HG02885 (cell line): ENCODE results near the gene NUDT1.
"Not testable (repeated sequence)": the region's sequence is repeated elsewhere in the genome, so short reads cannot be mapped to it uniquely, and the experiment has no call there.

Experiments used
- ATAC-seq: cut with Tn5 transposase; IDR thresholded peaks from one replicate; pipeline ENCODE4 v1.9.1; 2021; ENCODE audit warnings: mild to moderate bottlenecking; ENCODE audit not compliant: unreplicated experiment, poor library complexity

The NUDT1 gene

GRCh38 chr7:2261611-2262010 is 19.6 kb downstream of the NUDT1 start:
- no peak for ATAC-seq

GRCh38 chr7:2263176-2263575 is 21.1 kb downstream of the NUDT1 start:
- no peak for ATAC-seq

GRCh38 chr7:2264158-2264557 is 22.1 kb downstream of the NUDT1 start:
- ATAC-seq = no peak

GRCh38 chr7:2266911-2267310 is 24.9 kb downstream of the NUDT1 start:
- ATAC-seq = no peak

- not testable (repeated sequence) for ATAC-seq
These were observed 27.3 kb downstream of the NUDT1 start for GRCh38 chr7:2269089-2269990.

- ATAC-seq = no peak
These were observed 28.0 kb downstream of the NUDT1 start for GRCh38 chr7:2269991-2270460.

- no peak for ATAC-seq
These were observed 28.5 kb downstream of the NUDT1 start for GRCh38 chr7:2270495-2270894.

GRCh38 chr7:2271273-2272026 is 29.4 kb downstream of the NUDT1 start:
- ATAC-seq = no peak

GRCh38 chr7:2272031-2272430 is 30.0 kb downstream of the NUDT1 start:
- no peak for ATAC-seq

GRCh38 chr7:2273866-2274265 is 31.8 kb downstream of the NUDT1 start:
- no peak for ATAC-seq

GRCh38 chr7:2274666-2275065 is 32.6 kb downstream of the NUDT1 start:
- no peak for ATAC-seq

GRCh38 chr7:2275101-2275500 is 33.1 kb downstream of the NUDT1 start:
- no peak for ATAC-seq

- no peak for ATAC-seq
These were observed 34.1 kb downstream of the NUDT1 start for GRCh38 chr7:2276107-2276506.

- ATAC-seq = no peak
These were observed 36.0 kb downstream of the NUDT1 start for GRCh38 chr7:2278026-2278425.

- ATAC-seq = no peak
These were observed 37.9 kb downstream of the NUDT1 start for GRCh38 chr7:2279896-2280295.

GRCh38 chr7:2280424-2280823 is 38.4 kb downstream of the NUDT1 start:
- ATAC-seq = no peak

- ATAC-seq = no peak
These were observed 39.5 kb downstream of the NUDT1 start for GRCh38 chr7:2281541-2281940.

- no peak for ATAC-seq
These were observed 40.2 kb downstream of the NUDT1 start for GRCh38 chr7:2282185-2282751.

- ATAC-seq = no peak
These were observed 41.0 kb downstream of the NUDT1 start for GRCh38 chr7:2283074-2283473.

GRCh38 chr7:2287745-2288144 is 45.7 kb downstream of the NUDT1 start:
- no peak for ATAC-seq

GRCh38 chr7:2288503-2288902 is 46.5 kb downstream of the NUDT1 start:
- ATAC-seq = no peak
